Endodermal cell (in vitro differentiated cells): Measurements from ENCODE around the gene TNRC6C. TPM values are rescaled to one million over a fixed set of nuclear protein-coding genes. Genes with fewer than 3 reads are reported as not detected.

ENCODE experiments used
- DNase-seq: peaks from one replicate; pipeline ENCODE4 v3.0.0-alpha.2; 2017
- H3K27ac ChIP-seq: 2 replicates; pipeline ENCODE4 v1.5.1; 2013; ENCODE audit warnings: mild to moderate bottlenecking, low read depth, low read length, moderate library complexity
- H3K27me3 ChIP-seq: 2 replicates; pipeline ENCODE4 v1.6.1; 2013; ENCODE audit warnings: mild to moderate bottlenecking, low read length, moderate library complexity; ENCODE audit not compliant: insufficient read depth, control insufficient read depth, poor library complexity, severe bottlenecking
- H3K36me3 ChIP-seq: 2 replicates; pipeline ENCODE4 v1.7.0; 2013; ENCODE audit warnings: mild to moderate bottlenecking, low read length, moderate library complexity; ENCODE audit not compliant: control insufficient read depth, insufficient read depth
- H3K4me1 ChIP-seq: one replicate; pipeline ENCODE4 v1.7.0; 2013; ENCODE audit warnings: low read length; ENCODE audit not compliant: control insufficient read depth, insufficient read depth
- H3K4me3 ChIP-seq: 2 replicates; pipeline ENCODE4 v1.5.1; 2013; ENCODE audit warnings: mild to moderate bottlenecking, low read length, moderate library complexity
- H3K9ac ChIP-seq: 2 replicates; pipeline ENCODE4 v1.6.1; 2013; ENCODE audit warnings: mild to moderate bottlenecking, low read length, moderate library complexity; ENCODE audit not compliant: poor library complexity, severe bottlenecking; ENCODE audit errors: extremely low read depth
- H3K9me3 ChIP-seq: 2 replicates; pipeline ENCODE4 v1.6.1; 2013; ENCODE audit warnings: mild to moderate bottlenecking, low read length, moderate library complexity; ENCODE audit not compliant: control insufficient read depth
- H3K27ac Mint-ChIP-seq: 2 replicates; pipeline ENCODE4 v1.8.0; 2020; ENCODE audit warnings: mixed read lengths
- H3K27me3 Mint-ChIP-seq: 2 replicates; pipeline ENCODE4 v1.8.0; 2021; ENCODE audit warnings: mild to moderate bottlenecking, mixed read lengths; ENCODE audit not compliant: insufficient read depth
- H3K36me3 Mint-ChIP-seq: 2 replicates; pipeline ENCODE4 v1.8.0; 2020; ENCODE audit warnings: low read depth, mixed read lengths
- H3K4me1 Mint-ChIP-seq: 2 replicates; pipeline ENCODE4 v1.8.0; 2020; ENCODE audit warnings: mixed read lengths
- H3K4me3 Mint-ChIP-seq: 2 replicates; pipeline ENCODE4 v1.8.0; 2020; ENCODE audit warnings: mild to moderate bottlenecking, moderate library complexity, mixed read lengths
- H3K9me3 Mint-ChIP-seq: 2 replicates; pipeline ENCODE4 v1.8.0; 2020; ENCODE audit warnings: mild to moderate bottlenecking, mixed read lengths
- CTCF ChIP-seq: fragments of 200-600 bp; sonication (generic); conservative IDR thresholded peaks from 2 replicates; pipeline ENCODE4 v1.5.0; 2021; ENCODE audit warnings: antibody characterized with exemption, mild to moderate bottlenecking
- WGBS, 2 experiments: methylation state at CpG; one replicate each; pipeline versions ENCODE4 v1.1.5 to v1.1.7; 2013; ENCODE audit warnings: missing lambda C conversion rate in 2 of 2, mixed read lengths in 1 of 2; ENCODE audit not compliant: insufficient coverage in 1 of 2, insufficient read length in 1 of 2; 5-methylcytosine and 5-hydroxymethylcytosine counted together
- total RNA-seq, 2 donors: library from RNA; stranded (reverse); fragmentation: NEBNext Ultra II Directional in 1 of 2; extraction: Animal tissue kit (Norgen Biotek cat#: 25700) in 1 of 2; gene quantifications; 2 replicates in 1 of 2; 3 replicates in 1 of 2; pipeline ENCODE4 v1.2.1, GENCODE V29; 2021

The TNRC6C gene
- total RNA-seq, 2 donors from 2014 or later, result 22.4 to 40.2 TPM

GRCh38 chr17:78128551-78129350, 170.2 kb downstream of the TNRC6C start, which contains the start of gene TMC6:
TSS of gene TMC6 (minus strand) at chr17:78128755. CDS start at chr17:78126832, 1,923 bp downstream.
- H3K27me3 Mint-ChIP-seq, result peaks cover 19% of the 10 kb centered on the region
- Histone ChIP-seq H3K9me3 (no peaks in the 10 kb centered on the region), H3K27me3 (peaks cover 7% of the 10 kb centered on the region), H3K4me1 (peaks cover 5% of the 10 kb centered on the region), H3K36me3 (peaks cover 6% of the 10 kb centered on the region), H3K4me3 (peak within 1 kb of the TSS; percentile 78), H3K9ac (peak within 1 kb of the TSS; percentile 47), H3K27ac (peak within 1 kb of the TSS; percentile 38)
- peak within 1 kb of the TSS; percentile 92 for H3K27ac Mint-ChIP-seq
- H3K9me3 Mint-ChIP-seq, result no peaks in the 10 kb centered on the region
- peaks cover 4% of the 10 kb centered on the region for H3K36me3 Mint-ChIP-seq
- peaks cover 18% of the 10 kb centered on the region for H3K4me1 Mint-ChIP-seq
- TF ChIP-seq CTCF, result no peak
- 3 to 7% methylated on average over 21 to 52 of the region's 54 CpGs for WGBS, 2 experiments
- DNase-seq, result peak; percentile 97
- peak within 1 kb of the TSS; percentile 83 for H3K4me3 Mint-ChIP-seq

- Histone ChIP-seq H3K36me3 (peaks cover 3% of the 10 kb centered on the region), H3K9me3 (no peaks in the 10 kb centered on the region), H3K4me1 (peaks cover 5% of the 10 kb centered on the region), H3K4me3 (peak overlapping the region; percentile 78), H3K27me3 (peaks cover 7% of the 10 kb centered on the region), H3K9ac (no peak overlapping the region), H3K27ac (no peak overlapping the region)
- Mint-ChIP-seq H3K9me3 (no peaks in the 10 kb centered on the region), H3K27me3 (peaks cover 22% of the 10 kb centered on the region), H3K4me1 (peaks cover 21% of the 10 kb centered on the region), H3K4me3 (peak overlapping the region; percentile 83), H3K27ac (peak overlapping the region; percentile 92), H3K36me3 (peaks cover 1% of the 10 kb centered on the region)
- no peak for TF ChIP-seq CTCF
- DNase-seq, result peak; percentile 70
- WGBS, 2 experiments, result 89 to 91% methylated on average over 3 to 4 of the region's 4 CpGs
Observed at GRCh38 chr17:78129351-78130089, 171.0 kb downstream of the TNRC6C start.

GRCh38 chr17:78130090-78130436, 171.6 kb downstream of the TNRC6C start:
- Mint-ChIP-seq H3K27ac (no peak overlapping the region), H3K27me3 (peaks cover 22% of the 10 kb centered on the region), H3K36me3 (peaks cover 1% of the 10 kb centered on the region), H3K9me3 (no peaks in the 10 kb centered on the region), H3K4me3 (no peak overlapping the region), H3K4me1 (peaks cover 21% of the 10 kb centered on the region)
- Histone ChIP-seq H3K9ac (no peak overlapping the region), H3K9me3 (no peaks in the 10 kb centered on the region), H3K27me3 (peaks cover 7% of the 10 kb centered on the region), H3K4me3 (no peak overlapping the region), H3K27ac (no peak overlapping the region), H3K4me1 (peaks cover 5% of the 10 kb centered on the region), H3K36me3 (peaks cover 3% of the 10 kb centered on the region)
- WGBS, 2 experiments, result 92% methylated on average over 2 to 5 of the region's 5 CpGs
- no peak for DNase-seq
- no peak for TF ChIP-seq CTCF
